ENCODE data around the gene SIM2.
"Not testable (repeated sequence)": the region's sequence is repeated elsewhere in the genome, so short reads cannot be mapped to it uniquely, and the experiment has no call there.

Gene SIM2

DNA sequence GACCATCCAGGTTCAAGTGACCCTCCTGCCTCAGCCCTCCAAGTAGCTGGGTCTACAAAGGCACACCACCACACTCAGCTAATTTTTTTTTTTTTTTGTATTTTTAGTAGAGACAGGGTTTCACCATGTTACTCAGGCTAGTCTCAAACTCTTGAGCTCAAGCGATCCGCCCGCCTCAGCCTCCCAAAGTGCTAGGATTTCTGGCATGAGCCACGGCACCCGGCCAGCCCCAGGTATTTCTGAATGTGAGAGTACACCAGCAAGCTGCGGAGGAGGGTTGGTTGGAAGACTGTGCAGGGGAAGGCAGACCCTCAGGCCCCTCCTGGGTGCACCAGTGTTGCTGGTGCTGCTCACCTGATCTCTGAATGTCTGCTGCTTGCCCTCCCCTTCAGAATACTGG is 33.1 kb upstream of the SIM2 start:
- Histone ChIP-seq H3K27me3 (ENCODE audit: low read depth, low read length) (peaks cover 8% of the 10 kb centered on the region), H3K27ac (ENCODE audit: low read length) (no peak overlapping the region), H3K9me3 (ENCODE audit: control insufficient read depth in 1 of 2, low read length in 2 of 2) (no peaks in the 10 kb centered on the region), H3K4me1 (ENCODE audit: control insufficient read depth in 1 of 2, insufficient read depth in 2 of 2, low read length in 2 of 2) (no peaks in the 10 kb centered on the region), H3K36me3 (ENCODE audit: control insufficient read depth in 1 of 2, insufficient read depth in 2 of 2, low read length in 2 of 2) (no peaks in the 10 kb centered on the region), H3K4me3 (ENCODE audit: low read depth in 1 of 2, low read length in 2 of 2) (no peak overlapping the region)

DNA sequence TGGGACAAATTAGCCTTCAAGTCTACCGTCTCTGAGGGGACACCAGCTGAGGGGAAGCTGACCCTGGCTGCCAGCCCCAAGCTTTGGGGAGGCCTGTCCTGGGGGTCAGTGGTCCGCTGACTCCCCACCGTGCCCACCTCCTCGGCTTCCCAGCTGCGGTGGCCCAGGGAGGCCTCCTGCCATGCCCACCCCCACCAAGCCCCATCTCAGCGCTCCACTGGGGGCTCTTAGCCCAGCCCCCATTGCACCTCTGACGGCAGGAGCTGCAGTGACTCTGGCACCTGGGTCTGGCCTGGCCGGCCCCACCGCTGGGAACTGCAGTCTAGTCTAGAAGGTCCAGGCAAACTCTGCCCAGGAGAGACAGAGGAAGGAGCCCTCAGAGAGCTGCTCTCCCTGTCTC is 30.2 kb upstream of the SIM2 start:
- no peaks in the 10 kb centered on the region for H3K36me3 ChIP-seq (ENCODE audit: control insufficient read depth in 1 of 2, insufficient read depth in 2 of 2, low read length in 2 of 2)
- H3K27ac ChIP-seq (ENCODE audit: low read length), result no peak overlapping the region
- H3K4me1 ChIP-seq (ENCODE audit: control insufficient read depth in 1 of 2, insufficient read depth in 2 of 2, low read length in 2 of 2), result no peaks in the 10 kb centered on the region
- no peak overlapping the region for H3K4me3 ChIP-seq (ENCODE audit: low read depth in 1 of 2, low read length in 2 of 2)
- H3K27me3 ChIP-seq (ENCODE audit: low read depth, low read length), result peaks cover 3% of the 10 kb centered on the region
- no peaks in the 10 kb centered on the region for H3K9me3 ChIP-seq (ENCODE audit: control insufficient read depth in 1 of 2, low read length in 2 of 2)

DNA sequence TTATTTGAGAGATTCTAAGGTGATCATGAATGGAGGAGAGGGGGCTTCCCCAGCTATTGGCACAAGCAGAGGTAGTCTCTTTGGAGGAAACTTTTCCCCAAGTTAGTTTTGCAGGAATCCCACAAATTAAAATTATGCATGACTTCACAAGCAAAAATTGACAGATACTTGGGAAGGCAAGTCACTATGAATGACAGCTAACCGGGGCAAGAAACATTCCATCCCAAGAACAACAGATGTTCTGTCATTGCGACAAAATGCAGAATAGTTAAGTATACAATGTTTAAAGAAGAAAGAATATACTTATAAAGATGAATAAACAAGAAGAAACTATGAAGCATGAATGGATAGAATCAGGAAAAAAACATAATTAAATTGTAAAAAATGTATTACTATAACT is 27.1 kb upstream of the SIM2 start:
- Histone ChIP-seq H3K4me1 (ENCODE audit: control insufficient read depth in 1 of 2, insufficient read depth in 2 of 2, low read length in 2 of 2) (no peaks in the 10 kb centered on the region), H3K9me3 (ENCODE audit: control insufficient read depth in 1 of 2, low read length in 2 of 2) (no peaks in the 10 kb centered on the region), H3K36me3 (ENCODE audit: control insufficient read depth in 1 of 2, insufficient read depth in 2 of 2, low read length in 2 of 2) (no peaks in the 10 kb centered on the region), H3K27ac (ENCODE audit: low read length) (no peak overlapping the region), H3K4me3 (ENCODE audit: low read depth in 1 of 2, low read length in 2 of 2) (no peak overlapping the region), H3K27me3 (ENCODE audit: low read depth, low read length) (peaks cover 3% of the 10 kb centered on the region)

DNA sequence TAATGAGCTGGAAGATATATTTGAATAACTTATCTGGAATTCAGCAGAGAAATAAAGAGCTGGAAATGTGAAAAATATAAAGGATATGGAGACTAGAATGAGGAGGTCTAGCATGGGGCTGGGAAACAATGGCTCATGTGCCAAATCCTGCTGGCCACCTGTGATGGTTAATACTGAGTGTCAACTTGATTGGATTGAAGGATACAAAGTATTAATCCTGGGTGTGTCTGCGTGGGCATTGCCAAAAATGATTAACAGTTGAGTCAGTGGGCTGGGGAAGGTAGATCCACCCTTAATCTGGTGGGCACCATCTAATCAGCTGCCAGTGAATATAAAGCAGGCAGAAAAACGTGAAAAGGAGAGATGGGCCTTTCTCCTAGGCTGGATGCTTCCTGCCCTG is 26.6 kb upstream of the SIM2 start:
- not testable (repeated sequence) for H3K4me3 ChIP-seq (ENCODE audit: low read depth in 1 of 2, low read length in 2 of 2); H3K27ac ChIP-seq (ENCODE audit: low read length); H3K4me1 ChIP-seq (ENCODE audit: control insufficient read depth in 1 of 2, insufficient read depth in 2 of 2, low read length in 2 of 2); H3K27me3 ChIP-seq (ENCODE audit: low read depth, low read length); H3K9me3 ChIP-seq (ENCODE audit: control insufficient read depth in 1 of 2, low read length in 2 of 2); H3K36me3 ChIP-seq (ENCODE audit: control insufficient read depth in 1 of 2, insufficient read depth in 2 of 2, low read length in 2 of 2)

DNA sequence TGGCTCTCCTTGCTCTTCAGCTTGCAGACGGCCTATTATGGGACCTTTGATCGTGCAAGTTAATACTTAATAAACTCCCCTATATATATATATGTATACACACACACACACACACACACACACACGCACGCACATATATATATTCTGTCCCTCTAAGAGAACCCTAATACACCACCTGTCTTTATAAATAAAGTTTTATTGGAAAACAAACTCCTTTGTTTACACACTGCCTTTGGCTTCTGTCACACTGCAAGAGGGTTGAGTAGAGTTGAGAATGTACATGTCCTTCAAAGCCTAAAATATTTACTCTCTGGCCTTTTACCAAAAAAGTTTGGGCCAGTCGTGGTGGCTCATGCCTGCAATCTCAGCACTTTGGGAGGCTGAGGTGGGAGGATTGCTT is 26.2 kb upstream of the SIM2 start:
- Histone ChIP-seq H3K27me3 (ENCODE audit: low read depth, low read length) (peaks cover 2% of the 10 kb centered on the region), H3K27ac (ENCODE audit: low read length) (no peak overlapping the region), H3K4me3 (ENCODE audit: low read depth in 1 of 2, low read length in 2 of 2) (no peak overlapping the region), H3K36me3 (ENCODE audit: control insufficient read depth in 1 of 2, insufficient read depth in 2 of 2, low read length in 2 of 2) (no peaks in the 10 kb centered on the region), H3K4me1 (ENCODE audit: control insufficient read depth in 1 of 2, insufficient read depth in 2 of 2, low read length in 2 of 2) (no peaks in the 10 kb centered on the region), H3K9me3 (ENCODE audit: control insufficient read depth in 1 of 2, low read length in 2 of 2) (no peaks in the 10 kb centered on the region)

DNA sequence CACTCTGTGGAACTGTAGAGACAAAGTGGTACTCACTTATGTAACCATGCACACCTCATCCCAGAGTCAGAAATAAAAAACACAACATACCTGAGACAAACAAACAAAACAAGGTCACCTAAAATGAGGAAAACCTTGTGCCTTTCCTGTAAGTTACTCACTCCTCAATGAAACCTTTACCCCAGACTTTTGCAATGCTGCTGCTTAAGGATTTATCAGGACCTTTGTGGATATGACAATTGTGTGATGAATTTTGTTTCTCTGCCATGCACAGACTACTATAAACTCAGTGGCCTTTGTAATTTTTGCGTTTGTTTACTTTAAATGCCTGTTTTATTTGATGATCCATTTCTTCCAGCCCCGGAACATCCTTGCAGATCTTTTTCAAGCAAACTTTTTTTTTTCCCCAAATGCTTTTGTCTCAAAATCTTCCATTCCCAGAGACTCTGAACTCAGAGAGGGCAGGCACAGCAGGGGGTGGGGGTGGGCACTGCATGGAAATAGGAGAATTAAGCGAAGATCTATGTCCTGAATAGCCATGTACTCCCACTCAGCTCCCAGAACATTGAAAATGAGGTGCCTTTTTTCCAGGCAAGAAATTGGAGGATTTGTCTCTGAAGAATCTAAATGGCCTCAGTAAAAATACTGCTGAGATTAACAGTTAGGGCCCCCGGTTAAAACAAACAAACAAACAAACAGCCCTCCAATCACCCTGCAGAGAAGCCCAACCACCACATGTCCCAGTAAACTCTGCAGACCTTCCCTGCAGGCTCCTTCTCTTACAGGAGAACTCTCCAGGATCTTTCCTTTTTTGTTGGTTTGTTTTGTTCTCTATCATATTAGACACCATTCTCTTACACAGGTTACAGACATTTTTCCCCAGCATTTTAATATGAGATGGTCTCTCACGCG is 22.6 kb upstream of the SIM2 start:
- H3K27me3 ChIP-seq (ENCODE audit: low read depth, low read length), result no peaks in the 10 kb centered on the region
- H3K4me1 ChIP-seq (ENCODE audit: control insufficient read depth in 1 of 2, insufficient read depth in 2 of 2, low read length in 2 of 2), result no peaks in the 10 kb centered on the region
- H3K4me3 ChIP-seq (ENCODE audit: low read depth in 1 of 2, low read length in 2 of 2), result no peak overlapping the region
- H3K9me3 ChIP-seq (ENCODE audit: control insufficient read depth in 1 of 2, low read length in 2 of 2), result peaks cover 15% of the 10 kb centered on the region in 2 donors
- H3K27ac ChIP-seq (ENCODE audit: low read length), result no peak overlapping the region
- H3K36me3 ChIP-seq (ENCODE audit: control insufficient read depth in 1 of 2, insufficient read depth in 2 of 2, low read length in 2 of 2), result no peaks in the 10 kb centered on the region

DNA sequence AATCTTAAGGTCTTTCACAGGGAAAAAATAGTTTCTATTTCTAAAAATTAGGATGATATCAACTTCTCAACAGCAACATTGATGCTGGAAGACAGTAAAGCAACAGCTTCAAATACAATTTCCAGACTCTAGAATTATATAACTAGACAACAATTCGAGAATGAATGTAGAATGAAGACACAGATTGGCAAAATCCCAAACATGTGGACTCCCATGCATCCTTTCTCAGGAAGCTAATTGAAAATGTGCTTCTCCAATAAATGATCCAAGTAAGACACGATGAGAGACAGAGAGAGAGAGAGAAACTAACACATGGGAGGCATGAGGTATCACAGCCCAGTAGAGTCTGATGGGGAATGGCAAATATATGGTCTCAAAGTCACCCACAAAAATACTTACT is 21.5 kb upstream of the SIM2 start:
- Histone ChIP-seq H3K27me3 (ENCODE audit: low read depth, low read length) (no peaks in the 10 kb centered on the region), H3K4me1 (ENCODE audit: control insufficient read depth in 1 of 2, insufficient read depth in 2 of 2, low read length in 2 of 2) (no peaks in the 10 kb centered on the region)

DNA sequence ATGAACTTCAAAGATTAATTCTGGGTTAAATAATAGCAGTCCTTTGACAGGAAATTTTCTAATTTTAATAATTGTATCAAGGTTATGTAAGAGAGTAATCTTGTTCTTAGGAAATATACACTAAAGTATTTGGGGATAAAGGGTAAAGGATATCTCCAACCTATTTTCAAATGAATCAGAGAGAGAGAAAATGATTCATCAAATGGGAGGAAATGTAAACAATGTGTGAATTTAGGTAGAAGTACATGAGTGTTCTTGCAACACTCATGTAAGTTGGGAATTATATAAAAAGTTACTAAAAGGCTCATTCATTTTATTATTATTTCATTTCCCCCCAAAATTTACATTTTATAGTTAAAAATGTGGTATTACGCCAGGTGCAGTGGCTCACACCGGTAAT is 20.4 kb upstream of the SIM2 start:
- Histone ChIP-seq H3K36me3 (ENCODE audit: control insufficient read depth in 1 of 2, insufficient read depth in 2 of 2, low read length in 2 of 2) (no peaks in the 10 kb centered on the region), H3K4me3 (ENCODE audit: low read depth in 1 of 2, low read length in 2 of 2) (no peak overlapping the region), H3K27me3 (ENCODE audit: low read depth, low read length) (no peaks in the 10 kb centered on the region), H3K27ac (ENCODE audit: low read length) (no peak overlapping the region), H3K4me1 (ENCODE audit: control insufficient read depth in 1 of 2, insufficient read depth in 2 of 2, low read length in 2 of 2) (no peaks in the 10 kb centered on the region), H3K9me3 (ENCODE audit: control insufficient read depth in 1 of 2, low read length in 2 of 2) (peaks cover 17 to 21% of the 10 kb centered on the region in 2 donors)

More for the DNA sequence above, 21.5 kb upstream of the SIM2 start:
- peaks cover 17 to 21% of the 10 kb centered on the region in 2 donors for H3K9me3 ChIP-seq (ENCODE audit: control insufficient read depth in 1 of 2, low read length in 2 of 2)
- no peaks in the 10 kb centered on the region for H3K36me3 ChIP-seq (ENCODE audit: control insufficient read depth in 1 of 2, insufficient read depth in 2 of 2, low read length in 2 of 2)
- no peak overlapping the region for H3K27ac ChIP-seq (ENCODE audit: low read length)
- no peak overlapping the region for H3K4me3 ChIP-seq (ENCODE audit: low read depth in 1 of 2, low read length in 2 of 2)

DNA sequence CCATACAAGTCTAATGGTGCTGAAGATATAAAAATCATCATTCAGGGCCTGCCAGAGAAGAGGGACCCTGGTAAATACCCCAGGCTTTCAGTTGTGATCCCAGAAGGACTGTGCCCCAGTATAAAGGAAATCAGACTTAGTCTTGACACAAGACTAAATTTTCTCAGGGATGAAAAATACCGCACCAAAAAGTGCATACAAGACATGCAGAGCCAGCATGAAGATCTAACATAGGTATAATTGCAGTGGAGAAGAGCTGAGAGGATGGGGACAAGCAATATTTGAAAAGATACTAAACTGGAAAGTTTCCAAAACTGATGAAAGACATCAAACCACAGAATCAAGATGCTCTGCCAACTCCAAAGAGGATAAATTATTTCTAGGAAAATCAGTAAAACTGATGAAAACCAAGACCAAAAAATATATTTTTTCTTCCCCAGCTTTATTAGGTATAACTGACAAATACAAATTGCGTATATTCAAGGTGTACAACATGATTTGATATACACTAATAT is 17.7 kb upstream of the SIM2 start:
- Histone ChIP-seq H3K4me1 (ENCODE audit: control insufficient read depth in 1 of 2, insufficient read depth in 2 of 2, low read length in 2 of 2) (no peaks in the 10 kb centered on the region), H3K9me3 (ENCODE audit: control insufficient read depth in 1 of 2, low read length in 2 of 2) (peaks cover 17 to 21% of the 10 kb centered on the region in 2 donors), H3K36me3 (ENCODE audit: control insufficient read depth in 1 of 2, insufficient read depth in 2 of 2, low read length in 2 of 2) (no peaks in the 10 kb centered on the region), H3K4me3 (ENCODE audit: low read depth in 1 of 2, low read length in 2 of 2) (no peak overlapping the region), H3K27ac (ENCODE audit: low read length) (no peak overlapping the region), H3K27me3 (ENCODE audit: low read depth, low read length) (peaks cover 11% of the 10 kb centered on the region)

DNA sequence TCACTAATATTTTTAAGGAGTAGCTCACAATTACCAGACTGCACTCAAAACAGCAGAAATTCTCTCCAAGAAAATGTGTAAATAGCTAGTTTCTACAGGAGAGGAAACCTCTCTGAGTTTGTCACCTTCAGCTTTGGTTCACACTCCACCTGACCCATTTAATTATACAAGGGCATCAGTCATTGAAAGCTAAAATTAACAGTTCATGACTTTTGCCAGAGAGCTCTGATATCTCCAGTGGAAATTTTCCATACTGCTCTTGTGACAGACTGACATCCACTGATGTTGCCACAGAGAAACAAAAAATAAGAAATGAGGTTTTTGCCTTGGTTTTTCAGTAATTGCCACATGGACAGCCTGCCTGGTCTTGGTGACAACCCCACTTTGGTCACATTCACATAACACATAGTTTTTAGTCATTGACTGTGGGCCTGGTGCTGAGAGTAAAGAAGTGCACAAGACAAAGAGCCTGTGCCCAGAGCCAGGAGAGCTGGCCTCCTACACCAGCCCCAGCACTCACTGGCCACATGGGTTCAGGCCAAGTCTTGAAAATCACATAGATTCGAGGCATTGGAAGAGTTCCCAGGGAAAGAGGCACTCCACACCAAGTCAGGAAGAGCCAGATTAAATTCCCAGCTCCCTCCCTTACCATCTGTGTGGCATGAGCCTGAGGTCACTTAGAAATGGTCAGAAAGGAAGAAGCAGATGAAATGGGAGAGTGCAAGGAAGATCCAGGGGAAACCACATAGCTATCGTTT is 13.8 kb upstream of the SIM2 start:
- H3K27me3 ChIP-seq (ENCODE audit: low read depth, low read length), result peaks cover 21% of the 10 kb centered on the region
- H3K27ac ChIP-seq (ENCODE audit: low read length), result no peak overlapping the region
- no peaks in the 10 kb centered on the region for H3K4me1 ChIP-seq (ENCODE audit: control insufficient read depth in 1 of 2, insufficient read depth in 2 of 2, low read length in 2 of 2)

DNA sequence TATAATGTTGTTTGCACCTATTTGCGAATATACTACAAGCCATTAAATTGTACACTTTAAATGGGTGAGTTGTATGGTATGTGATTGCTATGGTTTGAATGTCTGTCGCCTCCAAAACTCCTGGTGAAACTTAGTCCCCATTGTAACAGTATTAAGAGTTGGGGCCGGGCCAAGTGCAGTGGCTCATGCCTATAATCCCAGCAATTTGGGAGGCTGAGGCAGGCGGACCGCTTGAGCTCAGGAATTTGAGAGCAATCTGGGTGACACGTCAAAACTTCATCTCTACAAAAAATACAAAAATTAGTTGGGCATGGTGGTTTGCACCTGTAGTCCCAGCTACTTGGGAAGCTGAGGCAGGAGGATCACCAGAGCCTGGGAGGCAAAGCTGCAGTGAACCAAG is 12.0 kb upstream of the SIM2 start:
- H3K27me3 ChIP-seq (ENCODE audit: low read depth, low read length), result peaks cover 40% of the 10 kb centered on the region
- no peak overlapping the region for H3K4me3 ChIP-seq (ENCODE audit: low read depth in 1 of 2, low read length in 2 of 2)
- no peaks in the 10 kb centered on the region for H3K4me1 ChIP-seq (ENCODE audit: control insufficient read depth in 1 of 2, insufficient read depth in 2 of 2, low read length in 2 of 2)
- H3K36me3 ChIP-seq (ENCODE audit: control insufficient read depth in 1 of 2, insufficient read depth in 2 of 2, low read length in 2 of 2), result no peaks in the 10 kb centered on the region
- H3K9me3 ChIP-seq (ENCODE audit: control insufficient read depth in 1 of 2, low read length in 2 of 2), result peaks cover 0 to 7% of the 10 kb centered on the region in 2 donors
- H3K27ac ChIP-seq (ENCODE audit: low read length), result no peak overlapping the region

More for the DNA sequence above, 13.8 kb upstream of the SIM2 start:
- Histone ChIP-seq H3K9me3 (ENCODE audit: control insufficient read depth in 1 of 2, low read length in 2 of 2) (peaks cover 13 to 24% of the 10 kb centered on the region in 2 donors), H3K4me3 (ENCODE audit: low read depth in 1 of 2, low read length in 2 of 2) (no peak overlapping the region), H3K36me3 (ENCODE audit: control insufficient read depth in 1 of 2, insufficient read depth in 2 of 2, low read length in 2 of 2) (no peaks in the 10 kb centered on the region)

Data from muscle layer of duodenum (tissue), 2 donors.